ENCODE results near the gene USP32. TPM values are rescaled to one million over a fixed set of nuclear protein-coding genes. Genes with fewer than 3 reads are reported as not detected.

Gene USP32
- total and polyA plus RNA-seq, 4 experiments from 2014 or later, result 2.6 to 36.2 (median 20.4) TPM

GRCh38 chr17:60163108-60163784 lies 228.7 kb downstream of the USP32 start:
- H3K4me3 ChIP-seq (ENCODE audit: low read length in 2 of 2), result no peak overlapping the region
- H3K36me3 ChIP-seq (ENCODE audit: insufficient read depth, low read length), result no peaks in the 10 kb centered on the region
- no peak for DNase-seq
- peaks cover 10% of the 10 kb centered on the region for H3K4me1 ChIP-seq (ENCODE audit: insufficient read depth, low read length)
- no peaks in the 10 kb centered on the region for H3K27me3 ChIP-seq (ENCODE audit: insufficient read depth, low read length)
- H3K9me3 ChIP-seq (ENCODE audit: control insufficient read depth in 1 of 2, low read length in 2 of 2), result no peaks in the 10 kb centered on the region
- intact Hi-C loops (cut with micrococcal nuclease), result no loop called here
- Mint-ChIP-seq H3K9me3 (no peaks in the 10 kb centered on the region), H3K4me1 (peaks cover 8 to 25% (median 12%) of the 10 kb centered on the region in 4 donors), H3K27me3 (peaks cover 3 to 7% of the 10 kb centered on the region in 2 donors), H3K36me3 (no peaks in the 10 kb centered on the region), H3K27ac (peak overlapping the region in 1 of 7 donors; percentile 77), H3K4me3 (no peak overlapping the region)
- no peak overlapping the region for H3K27ac ChIP-seq (ENCODE audit: low read depth, low read length)
- ChIA-PET POLR2A (ENCODE audit: partially characterized antibody) (no interaction called here), CTCF (ENCODE audit: partially characterized antibody) (no interaction called here)

GRCh38 chr17:60161598-60162330 lies 230.2 kb downstream of the USP32 start:
- H3K4me3 ChIP-seq (ENCODE audit: low read length in 2 of 2), result no peak overlapping the region
- Mint-ChIP-seq H3K27me3 (peaks cover 8 to 9% of the 10 kb centered on the region in 2 donors), H3K27ac (no peak overlapping the region), H3K36me3 (no peaks in the 10 kb centered on the region), H3K9me3 (no peaks in the 10 kb centered on the region), H3K4me3 (no peak overlapping the region), H3K4me1 (peaks cover 6 to 20% (median 11%) of the 10 kb centered on the region in 4 donors)
- no peak for DNase-seq
- H3K4me1 ChIP-seq (ENCODE audit: insufficient read depth, low read length), result peaks cover 10% of the 10 kb centered on the region
- H3K36me3 ChIP-seq (ENCODE audit: insufficient read depth, low read length), result no peaks in the 10 kb centered on the region
- H3K27me3 ChIP-seq (ENCODE audit: insufficient read depth, low read length), result no peaks in the 10 kb centered on the region
- POLR2A ChIA-PET (ENCODE audit: partially characterized antibody), result interaction anchor here (0.6 kb wide), 1 partner anchor 272 kb away, joined by 4 read pairs; no protein-coding TSS in a partner anchor
- no peaks in the 10 kb centered on the region for H3K9me3 ChIP-seq (ENCODE audit: control insufficient read depth in 1 of 2, low read length in 2 of 2)
- no peak overlapping the region for H3K27ac ChIP-seq (ENCODE audit: low read depth, low read length)
- CTCF ChIA-PET (ENCODE audit: partially characterized antibody), result interaction anchor here (0.5 kb wide), 1 partner anchor 475 kb away, joined by 3 read pairs; no protein-coding TSS in a partner anchor
- intact Hi-C loops (cut with micrococcal nuclease), result no loop called here

GRCh38 chr17:60160829-60161501 lies 231.0 kb downstream of the USP32 start:
- H3K9me3 Mint-ChIP-seq, result no peaks in the 10 kb centered on the region
- no peaks in the 10 kb centered on the region for H3K27me3 ChIP-seq (ENCODE audit: insufficient read depth, low read length)
- no peak overlapping the region for H3K4me3 Mint-ChIP-seq
- intact Hi-C loops (cut with micrococcal nuclease), result no loop called here
- H3K36me3 Mint-ChIP-seq, result no peaks in the 10 kb centered on the region
- POLR2A ChIA-PET (ENCODE audit: partially characterized antibody), result no interaction called here
- no peak overlapping the region for H3K4me3 ChIP-seq (ENCODE audit: low read length in 2 of 2)
- H3K27ac ChIP-seq (ENCODE audit: low read depth, low read length), result no peak overlapping the region
- no peak for DNase-seq
- no peaks in the 10 kb centered on the region for H3K9me3 ChIP-seq (ENCODE audit: control insufficient read depth in 1 of 2, low read length in 2 of 2)
- peaks cover 7% of the 10 kb centered on the region for H3K4me1 ChIP-seq (ENCODE audit: insufficient read depth, low read length)
- H3K27me3 Mint-ChIP-seq, result peaks cover 10 to 12% of the 10 kb centered on the region in 2 donors
- peaks cover 4 to 15% (median 7%) of the 10 kb centered on the region in 4 donors for H3K4me1 Mint-ChIP-seq
- H3K36me3 ChIP-seq (ENCODE audit: insufficient read depth, low read length), result no peaks in the 10 kb centered on the region
- H3K27ac Mint-ChIP-seq, result peak overlapping the region in 1 of 7 donors; percentile 31
- CTCF ChIA-PET (ENCODE audit: partially characterized antibody), result no interaction called here

GRCh38 chr17:60159479-60159866 lies 232.5 kb downstream of the USP32 start:
- Mint-ChIP-seq H3K27ac (no peak overlapping the region), H3K4me1 (peaks cover 0 to 4% (median 0%) of the 10 kb centered on the region in 4 donors), H3K4me3 (no peak overlapping the region), H3K36me3 (no peaks in the 10 kb centered on the region), H3K27me3 (peaks cover 13 to 18% of the 10 kb centered on the region in 2 donors), H3K9me3 (no peaks in the 10 kb centered on the region)
- ChIA-PET CTCF (ENCODE audit: partially characterized antibody) (no interaction called here), POLR2A (ENCODE audit: partially characterized antibody) (no interaction called here)
- Histone ChIP-seq H3K36me3 (ENCODE audit: insufficient read depth, low read length) (no peaks in the 10 kb centered on the region), H3K27me3 (ENCODE audit: insufficient read depth, low read length) (no peaks in the 10 kb centered on the region), H3K9me3 (ENCODE audit: control insufficient read depth in 1 of 2, low read length in 2 of 2) (no peaks in the 10 kb centered on the region), H3K4me3 (ENCODE audit: low read length in 2 of 2) (no peak overlapping the region), H3K4me1 (ENCODE audit: insufficient read depth, low read length) (no peaks in the 10 kb centered on the region), H3K27ac (ENCODE audit: low read depth, low read length) (no peak overlapping the region)
- DNase-seq, result no peak
- intact Hi-C loops (cut with micrococcal nuclease), result no loop called here

- ChIA-PET CTCF (ENCODE audit: partially characterized antibody) (no interaction called here), POLR2A (ENCODE audit: partially characterized antibody) (no interaction called here)
- Mint-ChIP-seq H3K4me1 (peaks cover 0 to 4% (median 0%) of the 10 kb centered on the region in 4 donors), H3K27me3 (peaks cover 13 to 18% of the 10 kb centered on the region in 2 donors), H3K9me3 (no peaks in the 10 kb centered on the region), H3K36me3 (no peaks in the 10 kb centered on the region), H3K4me3 (no peak overlapping the region), H3K27ac (no peak overlapping the region)
- no peaks in the 10 kb centered on the region for H3K9me3 ChIP-seq (ENCODE audit: control insufficient read depth in 1 of 2, low read length in 2 of 2)
- H3K27ac ChIP-seq (ENCODE audit: low read depth, low read length), result no peak overlapping the region
- H3K4me1 ChIP-seq (ENCODE audit: insufficient read depth, low read length), result no peaks in the 10 kb centered on the region
- no peak overlapping the region for H3K4me3 ChIP-seq (ENCODE audit: low read length in 2 of 2)
- no peaks in the 10 kb centered on the region for H3K27me3 ChIP-seq (ENCODE audit: insufficient read depth, low read length)
- H3K36me3 ChIP-seq (ENCODE audit: insufficient read depth, low read length), result no peaks in the 10 kb centered on the region
- DNase-seq, result no peak
- intact Hi-C loops (cut with micrococcal nuclease), result no loop called here
These were observed 233.0 kb downstream of the USP32 start for GRCh38 chr17:60158751-60159478.

GRCh38 chr17:60157487-60158040 lies 234.4 kb downstream of the USP32 start:
- ChIA-PET CTCF (ENCODE audit: partially characterized antibody) (no interaction called here), POLR2A (ENCODE audit: partially characterized antibody) (no interaction called here)
- H3K4me1 Mint-ChIP-seq, result no peaks in the 10 kb centered on the region
- H3K4me3 Mint-ChIP-seq, result no peak overlapping the region
- H3K27me3 Mint-ChIP-seq, result peaks cover 18 to 23% of the 10 kb centered on the region in 2 donors
- no peaks in the 10 kb centered on the region for H3K36me3 Mint-ChIP-seq
- Histone ChIP-seq H3K36me3 (ENCODE audit: insufficient read depth, low read length) (no peaks in the 10 kb centered on the region), H3K4me1 (ENCODE audit: insufficient read depth, low read length) (no peaks in the 10 kb centered on the region), H3K27me3 (ENCODE audit: insufficient read depth, low read length) (peaks cover under 1% of the 10 kb centered on the region), H3K4me3 (ENCODE audit: low read length in 2 of 2) (no peak overlapping the region), H3K27ac (ENCODE audit: low read depth, low read length) (no peak overlapping the region), H3K9me3 (ENCODE audit: control insufficient read depth in 1 of 2, low read length in 2 of 2) (no peaks in the 10 kb centered on the region)
- intact Hi-C loops (cut with micrococcal nuclease), result no loop called here
- no peaks in the 10 kb centered on the region for H3K9me3 Mint-ChIP-seq
- H3K27ac Mint-ChIP-seq, result no peak overlapping the region
- DNase-seq, result no peak
